Adipocyte (in vitro differentiated cells): ENCODE data around the gene CTNNA1.
"Not testable (repeated sequence)": the region's sequence is repeated elsewhere in the genome, so short reads cannot be mapped to it uniquely, and the experiment has no call there.

ENCODE experiments used
- DNase-seq: peaks from one replicate; pipeline ENCODE4 v3.0.0-alpha.2; 2015; ENCODE audit warnings: low read depth
- H3K27me3 ChIP-seq: replicated peaks from 2 replicates; pipeline ENCODE4 v1.7.0; 2013; ENCODE audit warnings: mild to moderate bottlenecking, low read length, moderate library complexity; ENCODE audit not compliant: control insufficient read depth, insufficient read depth
- H3K36me3 ChIP-seq: 2 replicates; pipeline ENCODE4 v1.7.0; 2013; ENCODE audit warnings: low read length, mild to moderate bottlenecking, moderate library complexity; ENCODE audit not compliant: control insufficient read depth, insufficient read depth, severe bottlenecking
- H3K4me1 ChIP-seq: 2 replicates; pipeline ENCODE4 v1.7.0; 2013; ENCODE audit warnings: mild to moderate bottlenecking, low read length, moderate library complexity; ENCODE audit not compliant: control insufficient read depth, insufficient read depth
- H3K4me3 ChIP-seq: 2 replicates; pipeline ENCODE4 v1.7.0; 2013; ENCODE audit warnings: mild to moderate bottlenecking, low read length, moderate library complexity
- H3K9ac ChIP-seq: 2 replicates; pipeline ENCODE4 v1.7.0; 2013; ENCODE audit warnings: mild to moderate bottlenecking, low read length, moderate library complexity
- H3K9me3 ChIP-seq: 2 replicates; pipeline ENCODE4 v1.7.0; 2013; ENCODE audit warnings: mild to moderate bottlenecking, low read length, moderate library complexity; ENCODE audit not compliant: control insufficient read depth

The CTNNA1 gene, protein sequence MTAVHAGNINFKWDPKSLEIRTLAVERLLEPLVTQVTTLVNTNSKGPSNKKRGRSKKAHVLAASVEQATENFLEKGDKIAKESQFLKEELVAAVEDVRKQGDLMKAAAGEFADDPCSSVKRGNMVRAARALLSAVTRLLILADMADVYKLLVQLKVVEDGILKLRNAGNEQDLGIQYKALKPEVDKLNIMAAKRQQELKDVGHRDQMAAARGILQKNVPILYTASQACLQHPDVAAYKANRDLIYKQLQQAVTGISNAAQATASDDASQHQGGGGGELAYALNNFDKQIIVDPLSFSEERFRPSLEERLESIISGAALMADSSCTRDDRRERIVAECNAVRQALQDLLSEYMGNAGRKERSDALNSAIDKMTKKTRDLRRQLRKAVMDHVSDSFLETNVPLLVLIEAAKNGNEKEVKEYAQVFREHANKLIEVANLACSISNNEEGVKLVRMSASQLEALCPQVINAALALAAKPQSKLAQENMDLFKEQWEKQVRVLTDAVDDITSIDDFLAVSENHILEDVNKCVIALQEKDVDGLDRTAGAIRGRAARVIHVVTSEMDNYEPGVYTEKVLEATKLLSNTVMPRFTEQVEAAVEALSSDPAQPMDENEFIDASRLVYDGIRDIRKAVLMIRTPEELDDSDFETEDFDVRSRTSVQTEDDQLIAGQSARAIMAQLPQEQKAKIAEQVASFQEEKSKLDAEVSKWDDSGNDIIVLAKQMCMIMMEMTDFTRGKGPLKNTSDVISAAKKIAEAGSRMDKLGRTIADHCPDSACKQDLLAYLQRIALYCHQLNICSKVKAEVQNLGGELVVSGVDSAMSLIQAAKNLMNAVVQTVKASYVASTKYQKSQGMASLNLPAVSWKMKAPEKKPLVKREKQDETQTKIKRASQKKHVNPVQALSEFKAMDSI

DNA sequence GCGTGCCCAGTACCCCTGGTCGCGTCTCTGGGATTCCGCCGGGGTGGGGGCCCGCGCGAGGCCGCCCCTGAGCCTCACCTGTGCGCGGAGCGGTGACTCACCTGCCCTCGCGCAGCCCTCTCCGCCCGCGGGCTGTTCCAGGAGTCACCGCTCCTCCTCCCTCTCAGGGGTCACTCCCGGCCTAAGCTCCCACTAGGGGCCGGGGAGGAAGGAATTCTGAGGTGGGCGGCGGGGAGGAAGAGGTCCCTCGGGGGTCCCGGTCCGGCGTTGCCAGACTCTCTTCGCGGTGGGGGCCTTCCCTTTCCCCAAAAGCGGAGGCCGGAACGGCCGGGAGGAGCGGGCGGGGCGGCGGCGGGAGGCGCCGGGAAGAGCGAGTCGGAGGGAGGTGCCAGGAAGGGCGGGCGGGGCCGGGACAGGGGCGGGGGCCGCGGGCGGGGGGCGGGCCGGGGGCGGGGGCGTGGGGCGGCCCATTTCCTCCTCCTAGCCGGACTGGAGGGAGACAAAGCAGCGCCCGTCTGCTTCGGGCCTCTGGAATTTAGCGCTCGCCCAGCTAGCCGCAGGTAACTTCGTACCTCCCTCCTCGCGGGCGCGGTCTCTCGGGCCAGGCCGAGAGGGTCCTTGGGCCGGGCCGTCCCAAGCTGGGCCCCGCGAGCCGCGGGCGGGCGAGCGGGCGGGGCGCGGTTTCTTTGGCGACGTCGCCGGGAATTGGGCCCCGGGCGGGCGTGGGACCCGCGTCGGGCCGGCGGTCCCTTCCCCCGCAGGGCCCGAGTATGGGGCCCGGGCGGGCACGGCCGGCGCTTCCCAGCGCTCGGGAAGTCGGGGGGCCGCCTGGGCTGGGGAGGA, at the start of gene CTNNA1:
Gene CTNNA1 (plus strand): TSS at position 475 of the 843 bp plus-strand sequence. CDS start 28,500 bp downstream, outside the sequence.
- DNase-seq = peak; percentile 88

DNA sequence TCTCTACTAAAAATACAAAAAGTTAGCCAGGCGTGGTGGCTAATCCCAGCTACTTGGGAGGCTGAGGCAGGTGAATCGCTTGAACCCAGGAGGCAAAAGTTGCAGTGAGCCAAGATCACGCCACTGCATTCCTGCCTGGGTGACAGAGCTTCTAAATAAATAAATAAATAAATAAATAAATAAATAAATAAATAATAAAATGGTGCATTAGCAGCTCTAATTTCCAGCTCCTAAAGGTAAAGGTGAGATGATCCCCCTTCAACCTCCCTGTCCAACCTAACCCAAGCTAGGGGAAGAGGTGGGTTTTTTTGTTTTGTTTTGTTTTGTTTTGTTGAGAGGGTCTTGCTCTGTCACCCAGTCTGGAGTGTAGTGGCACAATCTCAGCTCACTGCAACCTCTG, 49.4 kb upstream of the CTNNA1 start:
- H3K36me3 ChIP-seq, DNase-seq, H3K27me3 ChIP-seq, H3K4me3 ChIP-seq, H3K9ac ChIP-seq, H3K9me3 ChIP-seq: not testable (repeated sequence)
- H3K4me1 ChIP-seq = peaks cover 19% of the 10 kb centered on the region

More for the DNA sequence above, at the start of gene CTNNA1:
- Histone ChIP-seq H3K27me3 (no peaks in the 10 kb centered on the region), H3K4me1 (peaks cover 37% of the 10 kb centered on the region), H3K4me3 (peak within 1 kb of the TSS; percentile 98), H3K9me3 (no peaks in the 10 kb centered on the region), H3K36me3 (peaks cover 4% of the 10 kb centered on the region), H3K9ac (peak within 1 kb of the TSS; percentile 96)

DNA sequence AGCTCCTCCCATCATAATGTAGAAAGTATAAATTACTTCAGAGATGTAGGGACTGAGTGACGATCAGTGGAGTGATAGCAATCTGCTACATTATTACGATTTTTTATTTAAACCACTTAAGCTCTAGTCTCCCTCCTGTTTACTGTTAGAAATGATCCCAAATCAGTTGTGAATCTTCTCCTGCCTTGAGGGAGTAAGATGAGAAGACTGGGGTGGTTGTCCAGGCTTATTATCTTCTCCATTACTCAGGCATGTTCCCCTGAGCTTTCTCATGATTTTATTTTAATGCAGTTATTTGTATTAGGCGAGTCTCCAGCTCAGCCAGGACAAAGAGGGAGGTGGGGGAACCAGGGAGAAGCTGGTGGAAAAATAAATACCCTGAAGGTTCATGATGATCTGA, 48.2 kb upstream of the CTNNA1 start:
- no peaks in the 10 kb centered on the region for H3K36me3 ChIP-seq
- peaks cover 19% of the 10 kb centered on the region for H3K4me1 ChIP-seq
- no peak overlapping the region for H3K4me3 ChIP-seq
- peaks cover 4% of the 10 kb centered on the region for H3K27me3 ChIP-seq
- H3K9me3 ChIP-seq = no peaks in the 10 kb centered on the region
- H3K9ac ChIP-seq = no peak overlapping the region
- DNase-seq = no peak

DNA sequence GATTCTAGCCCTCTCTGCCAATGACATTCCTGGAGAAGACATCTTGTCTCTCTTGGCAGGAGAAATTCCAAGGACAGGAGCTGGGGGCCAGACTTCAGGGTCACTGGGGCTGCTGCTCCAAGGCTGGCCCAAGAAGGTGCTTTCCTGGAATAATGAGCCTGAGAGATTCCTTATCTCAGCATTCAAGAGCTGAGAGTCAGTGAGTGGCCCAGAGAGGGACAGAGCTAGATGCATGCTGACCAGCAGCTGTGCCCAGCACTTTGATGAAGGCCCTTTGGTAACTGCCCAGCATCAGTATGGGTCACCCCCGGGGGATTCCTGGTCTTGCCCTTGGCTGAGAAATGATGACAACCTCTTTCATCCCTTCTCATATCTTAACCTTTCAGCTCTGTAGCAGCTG, 47.7 kb upstream of the CTNNA1 start:
- H3K27me3 ChIP-seq = peaks cover 4% of the 10 kb centered on the region
- no peaks in the 10 kb centered on the region for H3K36me3 ChIP-seq
- no peaks in the 10 kb centered on the region for H3K9me3 ChIP-seq
- peaks cover 19% of the 10 kb centered on the region for H3K4me1 ChIP-seq
- DNase-seq = no peak
- H3K9ac ChIP-seq = no peak overlapping the region
- no peak overlapping the region for H3K4me3 ChIP-seq

DNA sequence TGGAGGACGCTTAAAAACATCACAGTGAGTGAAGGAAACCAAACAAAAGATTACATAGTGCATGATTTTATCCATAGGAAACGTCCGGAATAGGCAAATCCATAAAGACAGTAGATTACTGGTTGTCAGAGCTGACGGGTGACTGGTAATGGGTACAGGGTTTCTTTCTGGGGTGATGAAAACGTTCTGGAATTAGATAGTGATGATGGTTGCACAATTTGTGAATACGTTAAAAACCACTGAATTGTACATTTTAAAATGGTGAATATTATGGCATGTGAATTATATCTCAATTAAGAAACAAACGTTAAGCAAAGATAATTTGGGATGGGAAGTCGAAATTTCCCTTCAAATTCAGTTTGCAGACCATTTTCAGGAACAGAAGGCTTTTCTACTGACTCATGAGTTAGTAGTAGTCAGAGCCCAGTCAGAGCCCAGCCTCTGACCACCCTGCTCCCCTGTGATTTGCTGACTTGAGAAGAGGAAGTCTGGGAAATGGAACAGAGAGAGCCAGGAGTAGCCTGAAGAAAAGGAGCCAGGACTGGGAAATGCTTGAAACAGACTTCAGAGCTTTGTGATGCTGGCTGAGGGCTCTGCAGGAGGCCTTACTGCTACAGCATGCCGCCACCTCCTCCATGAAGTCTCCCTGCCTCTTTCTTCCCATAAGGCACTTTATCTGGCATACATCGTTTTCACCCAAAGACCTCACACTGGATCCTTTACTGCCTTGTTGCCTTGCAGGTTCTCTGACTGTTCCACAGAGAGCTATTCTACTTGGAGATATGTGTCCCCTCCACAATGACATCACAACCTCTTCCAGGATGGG, 46.4 kb upstream of the CTNNA1 start:
- H3K36me3 ChIP-seq = no peaks in the 10 kb centered on the region
- DNase-seq = peak; percentile 56
- no peaks in the 10 kb centered on the region for H3K9me3 ChIP-seq
- no peak overlapping the region for H3K9ac ChIP-seq
- peaks cover 16% of the 10 kb centered on the region for H3K4me1 ChIP-seq
- no peak overlapping the region for H3K4me3 ChIP-seq
- H3K27me3 ChIP-seq = peaks cover 4% of the 10 kb centered on the region

DNA sequence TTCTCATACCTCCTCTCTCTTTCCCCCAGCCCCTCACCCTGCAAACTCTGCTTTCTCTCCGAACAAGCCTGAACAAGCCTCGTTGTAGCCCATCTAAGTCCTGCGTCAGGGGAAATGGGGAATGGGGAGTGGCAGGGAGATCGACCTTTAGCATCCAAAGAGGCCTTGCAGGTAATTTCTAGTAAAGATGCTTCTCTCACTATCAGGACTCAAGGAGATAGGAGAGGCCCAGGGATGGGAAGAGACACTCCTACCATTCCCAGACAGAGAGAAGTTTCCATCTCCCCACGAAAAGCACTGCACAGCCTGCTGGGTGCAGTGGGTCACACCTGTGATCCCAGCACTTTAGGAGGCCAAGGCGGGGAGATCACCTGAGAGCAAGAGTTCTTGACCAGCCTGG, 44.4 kb upstream of the CTNNA1 start:
- no peak for DNase-seq
- no peak overlapping the region for H3K4me3 ChIP-seq
- no peaks in the 10 kb centered on the region for H3K9me3 ChIP-seq
- H3K36me3 ChIP-seq = no peaks in the 10 kb centered on the region
- H3K9ac ChIP-seq = no peak overlapping the region
- no peaks in the 10 kb centered on the region for H3K27me3 ChIP-seq
- peaks cover 11% of the 10 kb centered on the region for H3K4me1 ChIP-seq

DNA sequence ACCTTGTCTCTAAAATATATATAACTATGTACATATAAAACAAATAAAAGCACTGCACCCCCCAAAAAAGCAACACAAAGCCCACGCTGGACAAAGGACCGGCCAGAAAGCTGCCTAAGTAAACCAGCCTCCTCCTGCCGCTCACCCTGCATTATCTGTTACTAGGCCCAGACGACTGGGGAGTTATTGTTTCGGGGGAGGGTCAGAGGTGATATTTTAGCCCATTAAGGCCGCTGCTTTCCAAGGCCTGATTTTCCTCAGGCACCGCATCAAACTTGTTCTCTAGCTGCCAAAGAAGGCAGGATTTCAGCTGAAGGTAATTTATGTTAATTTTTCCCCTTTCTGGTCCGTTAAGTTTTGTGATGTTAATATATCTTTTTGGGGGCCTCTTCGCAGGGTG, 44.0 kb upstream of the CTNNA1 start:
- no peaks in the 10 kb centered on the region for H3K9me3 ChIP-seq
- H3K9ac ChIP-seq = no peak overlapping the region
- no peak overlapping the region for H3K4me3 ChIP-seq
- no peaks in the 10 kb centered on the region for H3K27me3 ChIP-seq
- peaks cover 11% of the 10 kb centered on the region for H3K4me1 ChIP-seq
- no peaks in the 10 kb centered on the region for H3K36me3 ChIP-seq
- no peak for DNase-seq

DNA sequence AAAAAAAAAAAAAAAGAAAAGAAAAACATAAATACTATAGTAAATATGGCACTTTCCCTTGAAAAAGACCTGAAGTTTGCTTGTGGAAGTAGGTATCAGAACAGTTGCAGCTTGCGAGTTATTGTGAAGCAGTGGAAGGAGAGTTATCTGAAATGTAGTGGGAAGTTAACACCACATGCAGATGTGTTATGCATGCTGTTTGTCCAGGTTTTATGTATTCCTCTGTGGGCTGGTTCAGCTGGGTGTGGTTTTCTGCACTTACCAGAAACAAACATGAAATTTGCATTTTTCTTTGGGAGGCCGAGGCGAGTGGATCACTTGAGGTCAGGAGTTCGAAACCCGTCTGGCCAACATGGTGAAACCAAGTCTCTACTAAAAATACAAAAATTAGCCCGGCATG, 42.1 kb upstream of the CTNNA1 start:
- Histone ChIP-seq H3K9me3 (no peaks in the 10 kb centered on the region), H3K27me3 (peaks cover 3% of the 10 kb centered on the region), H3K9ac (no peak overlapping the region), H3K4me1 (peaks cover 11% of the 10 kb centered on the region), H3K36me3 (no peaks in the 10 kb centered on the region), H3K4me3 (no peak overlapping the region)
- DNase-seq = no peak

DNA sequence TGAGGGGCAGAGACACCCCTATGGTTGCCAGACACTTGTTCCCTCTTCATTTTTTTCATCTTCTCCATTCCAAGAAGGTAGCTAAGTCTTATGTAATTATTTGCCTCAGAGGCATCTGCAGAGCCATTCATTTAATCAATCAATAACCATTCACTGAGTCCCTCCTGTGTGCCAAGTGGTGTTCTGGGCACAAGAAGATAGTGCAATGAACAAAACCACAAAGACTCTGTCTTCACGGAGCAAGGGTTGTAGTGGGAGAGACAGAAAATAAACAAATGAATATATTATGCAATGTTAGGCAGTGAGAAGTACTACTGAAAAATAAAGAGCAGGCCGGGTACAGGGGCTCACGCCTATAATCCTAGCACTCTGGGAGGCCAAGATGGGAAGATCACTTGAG, 41.4 kb upstream of the CTNNA1 start:
- Histone ChIP-seq H3K4me1 (peaks cover 6% of the 10 kb centered on the region), H3K4me3 (no peak overlapping the region), H3K27me3 (peaks cover 3% of the 10 kb centered on the region), H3K9me3 (no peaks in the 10 kb centered on the region), H3K9ac (no peak overlapping the region), H3K36me3 (no peaks in the 10 kb centered on the region)
- no peak for DNase-seq

DNA sequence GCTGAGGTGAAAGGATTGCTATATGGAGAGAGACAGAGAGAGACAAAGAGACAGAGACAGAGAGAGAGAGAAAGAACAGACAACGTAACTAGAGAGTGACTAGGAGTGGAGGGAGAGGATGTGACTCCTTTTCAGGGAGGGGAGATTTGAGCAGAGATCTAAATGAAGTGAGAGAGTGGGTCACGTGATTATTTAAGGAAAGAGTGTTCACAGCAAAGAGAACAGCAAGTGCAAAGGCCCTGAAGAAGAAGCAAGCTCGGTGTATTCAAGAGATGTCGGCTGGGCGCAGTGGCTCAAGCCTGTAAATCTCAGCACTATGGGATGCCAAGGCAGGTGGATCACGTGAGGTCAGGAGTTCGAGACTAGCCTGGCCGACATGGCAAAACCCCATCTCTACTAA, 40.9 kb upstream of the CTNNA1 start:
- no peak for DNase-seq
- no peaks in the 10 kb centered on the region for H3K9me3 ChIP-seq
- no peaks in the 10 kb centered on the region for H3K36me3 ChIP-seq
- H3K27me3 ChIP-seq = peaks cover 3% of the 10 kb centered on the region
- no peak overlapping the region for H3K9ac ChIP-seq
- H3K4me3 ChIP-seq = no peak overlapping the region
- peaks cover 2% of the 10 kb centered on the region for H3K4me1 ChIP-seq
